Suprapubic skin (tissue), 4 donors: ENCODE data around the gene SLC25A15. TPM values are rescaled to one million over a fixed set of nuclear protein-coding genes. Genes with fewer than 3 reads are reported as not detected.
A peak's percentile ranks its signal among the peaks of the same experiment; 100 is the strongest.
"Not testable (repeated sequence)": the region's sequence is repeated elsewhere in the genome, so short reads cannot be mapped to it uniquely, and the experiment has no call there.

Experiments
- DNase-seq, 2 donors: peaks; one replicate each; pipeline ENCODE4 v3.0.0-alpha.2; 2019; ENCODE audit warnings: low spot score in 2 of 2
- H3K27ac ChIP-seq: fragments of 200-600 bp; sonication (generic); one replicate; pipeline ENCODE4 v1.5.1; 2019
- H3K27me3 ChIP-seq: fragments of 200-600 bp; sonication (generic); one replicate; pipeline ENCODE4 v1.5.1; 2019
- H3K36me3 ChIP-seq: fragments of 200-600 bp; sonication (generic); one replicate; pipeline ENCODE4 v1.5.1; 2019
- H3K4me1 ChIP-seq: fragments of 200-600 bp; sonication (generic); one replicate; pipeline ENCODE4 v1.5.1; 2019
- H3K4me3 ChIP-seq: fragments of 200-600 bp; sonication (generic); one replicate; pipeline ENCODE4 v1.5.1; 2019; ENCODE audit warnings: mild to moderate bottlenecking
- H3K9me3 ChIP-seq: fragments of 200-600 bp; sonication (generic); one replicate; pipeline ENCODE4 v1.5.1; 2019
- EP300 ChIP-seq: sonication (generic); formaldehyde crosslinking; IDR thresholded peaks from one replicate; pipeline ENCODE4 v1.6.1; 2017; ENCODE audit warnings: antibody characterized with exemption
- POLR2A ChIP-seq, 2 donors: fragments of 450-650 bp; IDR thresholded peaks; one replicate each; pipeline ENCODE4 v1.6.1; 2017; ENCODE audit warnings: antibody characterized with exemption in 2 of 2, mild to moderate bottlenecking in 2 of 2, moderate library complexity in 2 of 2
- POLR2AphosphoS5 ChIP-seq, 3 donors: sonication (generic); formaldehyde crosslinking; IDR thresholded peaks; one replicate each; pipeline ENCODE4 v1.6.1; 2017; ENCODE audit warnings: antibody characterized with exemption in 3 of 3
- WGBS: methylation state at CpG from one replicate; pipeline ENCODE4 v1.1.5; 2018; 5-methylcytosine and 5-hydroxymethylcytosine counted together
- total RNA-seq, 4 donors: library from RNA; depleted of rRNA; stranded (reverse); fragments of >200 nt; gene quantifications; one replicate each; pipeline ENCODE4 v1.1.0, GENCODE V29; 2016
- TF ChIP-seq, protein P1 (sequence below), 2 donors: fragments of 200-600 bp in 1 of 2; fragments of 450-650 bp in 1 of 2; sonication (generic) in 1 of 2; IDR thresholded peaks; one replicate each; pipeline ENCODE4 v1.5.1; 2016 to 2019; ENCODE audit warnings: antibody characterized with exemption in 2 of 2, mild to moderate bottlenecking in 1 of 2, moderate library complexity in 1 of 2

SLC25A15 gene
- total RNA-seq, 4 donors from 2014 or later: 4.2 to 12.1 (median 6.6) TPM

DNA sequence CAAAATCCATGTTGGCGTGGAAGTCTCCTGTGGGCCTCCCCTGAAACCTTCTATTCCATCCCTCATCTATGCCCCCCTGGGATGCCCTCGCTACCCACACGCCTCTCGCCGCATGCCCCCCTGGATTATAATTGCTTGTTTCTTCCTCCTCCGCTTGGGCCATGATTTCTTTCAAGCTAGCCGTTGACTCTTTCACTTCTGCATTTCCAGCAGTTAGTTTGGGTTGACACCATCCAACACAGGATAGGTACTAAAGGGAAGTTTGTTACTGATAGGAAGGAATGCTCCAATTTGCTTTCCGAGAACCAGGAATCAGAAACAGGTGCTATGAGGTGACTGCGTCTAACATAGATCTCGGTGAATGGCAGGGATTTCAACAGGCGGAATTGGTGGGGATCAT is 7.7 kb upstream of the SLC25A15 start:
- peaks cover 8% of the 10 kb centered on the region for H3K4me1 ChIP-seq
- 91% methylated on average over 11 of the region's 11 CpGs for WGBS
- H3K9me3 ChIP-seq: no peaks in the 10 kb centered on the region
- TF ChIP-seq, protein P1, sequence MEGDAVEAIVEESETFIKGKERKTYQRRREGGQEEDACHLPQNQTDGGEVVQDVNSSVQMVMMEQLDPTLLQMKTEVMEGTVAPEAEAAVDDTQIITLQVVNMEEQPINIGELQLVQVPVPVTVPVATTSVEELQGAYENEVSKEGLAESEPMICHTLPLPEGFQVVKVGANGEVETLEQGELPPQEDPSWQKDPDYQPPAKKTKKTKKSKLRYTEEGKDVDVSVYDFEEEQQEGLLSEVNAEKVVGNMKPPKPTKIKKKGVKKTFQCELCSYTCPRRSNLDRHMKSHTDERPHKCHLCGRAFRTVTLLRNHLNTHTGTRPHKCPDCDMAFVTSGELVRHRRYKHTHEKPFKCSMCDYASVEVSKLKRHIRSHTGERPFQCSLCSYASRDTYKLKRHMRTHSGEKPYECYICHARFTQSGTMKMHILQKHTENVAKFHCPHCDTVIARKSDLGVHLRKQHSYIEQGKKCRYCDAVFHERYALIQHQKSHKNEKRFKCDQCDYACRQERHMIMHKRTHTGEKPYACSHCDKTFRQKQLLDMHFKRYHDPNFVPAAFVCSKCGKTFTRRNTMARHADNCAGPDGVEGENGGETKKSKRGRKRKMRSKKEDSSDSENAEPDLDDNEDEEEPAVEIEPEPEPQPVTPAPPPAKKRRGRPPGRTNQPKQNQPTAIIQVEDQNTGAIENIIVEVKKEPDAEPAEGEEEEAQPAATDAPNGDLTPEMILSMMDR (IDR thresholded peaks at IDR 0.05): no peak
- no peak for TF ChIP-seq EP300
- no peaks in the 10 kb centered on the region for H3K27me3 ChIP-seq
- no peak overlapping the region for H3K4me3 ChIP-seq
- DNase-seq: peak in 1 of 2 donors; percentile 20
- H3K36me3 ChIP-seq: no peaks in the 10 kb centered on the region
- H3K27ac ChIP-seq: no peak overlapping the region

DNA sequence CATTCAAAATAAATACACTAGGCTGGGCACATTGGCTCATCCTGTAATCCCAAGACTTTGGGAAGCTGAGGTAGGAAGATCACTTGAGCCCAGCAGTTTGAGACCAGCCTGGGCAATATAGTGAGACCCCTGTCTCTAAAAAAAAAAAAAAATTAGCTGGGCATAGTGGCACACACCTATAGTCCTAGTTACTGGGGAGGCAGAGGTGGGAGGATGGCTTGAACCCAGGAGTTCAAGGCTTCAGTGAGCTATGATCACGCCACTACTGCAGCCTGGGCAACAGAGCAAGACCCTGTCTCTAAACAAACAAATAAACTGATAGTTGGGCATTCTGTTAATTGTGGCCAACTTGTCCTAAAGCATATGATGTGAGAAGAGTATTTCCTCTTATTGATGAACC is 6.4 kb upstream of the SLC25A15 start:
- not testable (repeated sequence) for H3K36me3 ChIP-seq, H3K27ac ChIP-seq, H3K27me3 ChIP-seq, H3K4me3 ChIP-seq, H3K4me1 ChIP-seq, H3K9me3 ChIP-seq
- WGBS: 100% methylated on average over 1 of the region's 1 CpG
- peak in 1 of 2 donors; percentile 29 for DNase-seq

DNA sequence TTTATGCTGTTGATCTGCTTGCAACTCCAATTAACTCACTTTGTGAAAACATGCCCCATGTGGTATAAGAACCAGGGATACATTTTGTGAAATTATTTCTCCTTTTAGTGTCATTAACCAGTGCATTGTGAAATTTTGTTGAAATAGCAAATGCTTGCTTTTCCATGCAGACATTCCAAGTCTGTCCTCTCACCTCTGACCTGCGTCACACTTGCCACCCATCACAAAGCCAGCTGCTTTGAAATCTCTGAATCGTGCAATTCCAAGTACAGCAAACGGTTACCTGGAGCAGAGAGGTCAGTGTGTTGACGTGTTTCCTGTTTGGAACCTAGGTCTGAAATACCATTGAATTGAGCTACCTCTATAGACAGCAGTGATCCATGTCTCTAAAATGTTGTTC is 4.9 kb upstream of the SLC25A15 start:
- Histone ChIP-seq H3K4me3 (no peak overlapping the region), H3K4me1 (peaks cover 7% of the 10 kb centered on the region), H3K27me3 (no peaks in the 10 kb centered on the region), H3K36me3 (no peaks in the 10 kb centered on the region), H3K9me3 (no peaks in the 10 kb centered on the region), H3K27ac (no peak overlapping the region)
- TF ChIP-seq EP300 (no peak), POLR2AphosphoS5 (IDR thresholded peaks at IDR 0.05) (no peak), POLR2A (IDR thresholded peaks at IDR 0.05) (no peak)
- TF ChIP-seq, protein P1 (IDR thresholded peaks at IDR 0.05): no peak
- DNase-seq: no peak
- 93% methylated on average over 4 of the region's 4 CpGs for WGBS

DNA sequence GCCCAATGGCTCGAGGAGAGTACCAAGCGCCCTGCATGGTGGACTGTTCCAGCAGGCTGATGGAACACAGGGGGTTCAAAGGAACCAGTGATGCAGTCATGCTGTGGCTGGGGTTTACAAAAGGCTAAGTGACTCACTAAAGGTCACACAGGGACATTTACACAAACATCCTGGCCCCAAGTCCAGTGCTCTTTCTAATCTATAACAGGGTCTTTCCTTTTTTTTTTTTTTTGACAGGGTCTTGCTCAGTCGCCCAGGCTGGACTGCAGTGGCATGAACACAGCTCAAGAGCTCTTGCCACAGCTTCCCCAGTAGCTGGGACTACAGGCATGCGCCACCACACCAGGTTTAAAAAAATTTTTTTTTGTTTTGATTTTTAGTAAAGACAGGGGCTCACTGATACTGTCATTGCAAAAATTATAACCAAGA is 2.8 kb upstream of the SLC25A15 start:
- TF ChIP-seq POLR2A (IDR thresholded peaks at IDR 0.05): no peak
- TF ChIP-seq POLR2AphosphoS5 (IDR thresholded peaks at IDR 0.05): no peak
- TF ChIP-seq EP300: no peak
- TF ChIP-seq, protein P1 (IDR thresholded peaks at IDR 0.05): no peak
- no peak overlapping the region for H3K27ac ChIP-seq
- no peaks in the 10 kb centered on the region for H3K9me3 ChIP-seq
- no peak overlapping the region for H3K4me3 ChIP-seq
- H3K27me3 ChIP-seq: no peaks in the 10 kb centered on the region
- DNase-seq: peak in 1 of 2 donors; percentile 45
- H3K4me1 ChIP-seq: peaks cover 15% of the 10 kb centered on the region
- H3K36me3 ChIP-seq: no peaks in the 10 kb centered on the region
- WGBS: 88% methylated on average over 4 of the region's 4 CpGs

DNA sequence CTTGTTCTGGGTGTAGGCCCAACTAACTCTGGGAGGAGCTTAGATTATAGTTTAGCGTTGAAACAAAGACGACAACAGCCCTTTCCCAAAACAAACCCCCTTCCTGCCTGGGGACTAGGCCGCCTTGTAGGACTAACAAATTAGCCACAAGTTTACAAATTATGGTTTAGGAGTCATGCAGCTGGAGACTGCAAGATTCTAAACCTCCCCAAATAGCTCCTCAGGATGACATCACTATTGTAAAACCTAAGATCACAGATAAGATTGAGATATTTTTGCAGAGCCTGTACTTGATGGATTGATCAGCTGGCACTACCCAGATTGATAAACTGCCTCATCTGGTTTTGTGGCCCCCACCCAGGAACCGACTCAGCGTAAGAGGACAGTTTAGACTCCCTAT is 2.3 kb upstream of the SLC25A15 start:
- Histone ChIP-seq H3K9me3 (no peaks in the 10 kb centered on the region), H3K27ac (no peak overlapping the region), H3K36me3 (no peaks in the 10 kb centered on the region), H3K27me3 (no peaks in the 10 kb centered on the region), H3K4me1 (peaks cover 15% of the 10 kb centered on the region), H3K4me3 (no peak overlapping the region)
- 81% methylated on average over 5 of the region's 5 CpGs for WGBS
- DNase-seq: no peak
- TF ChIP-seq POLR2A (IDR thresholded peaks at IDR 0.05): no peak
- TF ChIP-seq, protein P1 (IDR thresholded peaks at IDR 0.05): no peak
- TF ChIP-seq POLR2AphosphoS5 (IDR thresholded peaks at IDR 0.05): no peak
- no peak for TF ChIP-seq EP300

DNA sequence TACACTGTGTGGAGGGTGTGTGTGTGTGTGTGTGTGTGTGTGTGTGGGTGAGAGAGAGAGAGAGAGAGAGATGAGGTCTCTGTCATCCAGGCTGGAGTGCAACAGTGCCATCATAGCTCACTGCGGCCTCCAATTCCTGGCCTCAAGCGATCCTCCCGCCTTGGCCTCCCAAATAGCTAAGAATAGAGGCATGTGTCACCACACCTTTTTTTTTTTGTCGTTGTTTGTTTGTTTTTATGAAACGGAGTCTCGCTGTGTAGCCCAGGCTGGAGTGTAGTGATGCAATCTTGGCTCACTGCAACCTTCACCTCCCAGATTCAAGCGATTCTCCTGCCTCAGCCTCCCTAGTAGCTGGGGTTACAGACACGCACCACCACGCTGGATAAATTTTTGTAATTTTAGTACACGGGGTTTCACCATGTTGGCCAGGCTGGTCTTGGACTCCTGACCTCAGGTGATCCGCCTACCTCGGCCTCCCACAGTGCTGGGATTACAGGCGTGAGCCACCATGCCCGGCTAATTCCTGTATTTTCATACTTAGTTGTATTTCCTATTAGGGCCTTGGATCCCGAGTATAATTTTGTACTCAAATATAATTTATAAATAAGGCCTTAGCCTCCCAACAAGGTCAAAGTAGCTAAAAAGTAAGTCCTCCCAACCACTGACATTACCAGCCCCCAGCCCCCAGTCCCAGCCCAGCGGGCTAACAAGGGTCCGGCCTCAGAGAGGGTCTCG is 704 bp upstream of the SLC25A15 start:
- peaks cover 15% of the 10 kb centered on the region for H3K4me1 ChIP-seq
- not testable (repeated sequence) for H3K9me3 ChIP-seq, H3K27me3 ChIP-seq, H3K36me3 ChIP-seq
- H3K4me3 ChIP-seq: peak overlapping the region; percentile 73
- WGBS: 59% methylated on average over 18 of the region's 18 CpGs
- peak overlapping the region; percentile 85 for H3K27ac ChIP-seq
- DNase-seq: peak in 1 of 2 donors; percentile 31
